Occipital lobe (tissue), 2 donors: ENCODE measurements around the gene LY6G5C. TPM values are rescaled to one million over a fixed set of nuclear protein-coding genes. Genes with fewer than 3 reads are reported as not detected.
A peak's percentile ranks its signal among the peaks of the same experiment; 100 is the strongest.

ENCODE experiments used
- DNase-seq: peaks from one replicate; lab custom pipeline; 2025; lab: John Stamatoyannopoulos, UW
- total RNA-seq: library from RNA; depleted of rRNA; stranded (reverse); fragments of >200 nt; gene quantifications from one replicate; pipeline ENCODE4 v1.2.3, GENCODE V29; 2014

Gene LY6G5C
- total RNA-seq, 1 donor from 2014 or later, result 3.1 TPM

GRCh38 chr6:31691564-31692108 lies 10.8 kb upstream of the LY6G5C start:
- DNase-seq, result no peak

DNA sequence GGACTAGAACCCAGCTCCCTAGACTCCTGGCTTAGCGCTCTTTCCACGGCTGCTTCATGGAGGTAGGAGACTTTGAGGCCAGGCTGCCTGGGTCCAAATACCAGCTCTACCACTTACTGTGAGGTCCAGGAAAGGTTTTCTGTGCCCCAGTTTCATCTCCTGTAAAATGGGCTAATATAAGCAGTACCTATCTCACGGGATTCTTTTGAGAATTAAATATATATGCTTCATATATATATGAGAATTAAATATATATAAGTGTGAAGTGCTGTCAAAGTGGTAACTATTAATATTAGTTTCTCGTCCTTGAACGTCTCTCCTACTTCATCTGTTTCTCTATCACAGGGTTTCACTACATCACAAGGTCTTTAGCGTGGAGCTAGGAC lies 10.2 kb upstream of the LY6G5C start:
- no peak for DNase-seq

GRCh38 chr6:31690231-31691077 lies 9.6 kb upstream of the LY6G5C start:
- DNase-seq, result no peak

- DNase-seq, result no peak
Measured at GRCh38 chr6:31689249-31690110, 8.6 kb upstream of the LY6G5C start.

GRCh38 chr6:31687860-31688693 lies 7.2 kb upstream of the LY6G5C start:
- no peak for DNase-seq

- no peak for DNase-seq
Measured at GRCh38 chr6:31687321-31687720, 6.5 kb upstream of the LY6G5C start.

- DNase-seq, result no peak
Measured at GRCh38 chr6:31686483-31686882, 5.6 kb upstream of the LY6G5C start.

GRCh38 chr6:31683591-31683990 lies 2.7 kb upstream of the LY6G5C start:
- DNase-seq, result no peak

- no peak for DNase-seq
Measured at GRCh38 chr6:31681135-31681671, 336 bp upstream of the LY6G5C start.

DNA sequence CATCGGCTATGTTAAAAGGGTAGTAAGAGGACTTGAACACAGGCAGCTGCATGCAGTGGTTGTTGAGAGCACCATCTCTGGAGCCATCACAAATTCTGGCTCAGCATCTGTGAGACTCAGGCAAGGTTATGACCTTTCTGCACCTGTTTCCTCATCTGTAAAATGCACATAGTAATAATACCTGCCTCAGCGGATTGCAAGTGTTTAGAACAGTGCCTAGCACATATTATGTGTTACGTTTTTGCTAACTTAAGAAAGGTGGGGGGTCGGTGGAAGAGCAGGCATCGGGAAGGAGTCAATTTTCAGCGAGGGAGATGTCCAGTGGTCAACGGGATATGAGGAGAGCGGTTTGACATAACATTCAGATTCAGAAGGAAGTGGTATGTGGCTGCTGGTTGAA lies 2.9 kb downstream of the LY6G5C start:
- no peak for DNase-seq

DNA sequence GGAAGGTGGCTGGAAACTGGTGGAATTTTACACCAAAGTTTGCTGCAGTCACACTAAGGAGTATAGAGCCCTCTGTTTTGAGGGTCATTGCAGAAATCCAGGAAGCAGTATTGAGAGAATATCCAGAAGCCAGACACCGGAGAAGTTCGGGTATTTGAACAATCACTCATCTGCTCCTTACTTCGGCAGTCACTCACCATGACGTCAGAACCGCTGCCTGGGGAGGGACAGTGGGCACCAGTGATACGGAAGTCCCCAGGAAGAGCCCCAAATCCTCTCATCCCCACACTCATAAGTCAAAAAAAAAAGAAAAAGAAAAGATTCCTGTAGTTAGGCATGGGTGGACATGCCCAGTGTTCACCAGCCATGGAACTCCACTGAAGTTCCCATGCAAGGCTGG lies 4.0 kb downstream of the LY6G5C start:
- DNase-seq, result no peak

DNA sequence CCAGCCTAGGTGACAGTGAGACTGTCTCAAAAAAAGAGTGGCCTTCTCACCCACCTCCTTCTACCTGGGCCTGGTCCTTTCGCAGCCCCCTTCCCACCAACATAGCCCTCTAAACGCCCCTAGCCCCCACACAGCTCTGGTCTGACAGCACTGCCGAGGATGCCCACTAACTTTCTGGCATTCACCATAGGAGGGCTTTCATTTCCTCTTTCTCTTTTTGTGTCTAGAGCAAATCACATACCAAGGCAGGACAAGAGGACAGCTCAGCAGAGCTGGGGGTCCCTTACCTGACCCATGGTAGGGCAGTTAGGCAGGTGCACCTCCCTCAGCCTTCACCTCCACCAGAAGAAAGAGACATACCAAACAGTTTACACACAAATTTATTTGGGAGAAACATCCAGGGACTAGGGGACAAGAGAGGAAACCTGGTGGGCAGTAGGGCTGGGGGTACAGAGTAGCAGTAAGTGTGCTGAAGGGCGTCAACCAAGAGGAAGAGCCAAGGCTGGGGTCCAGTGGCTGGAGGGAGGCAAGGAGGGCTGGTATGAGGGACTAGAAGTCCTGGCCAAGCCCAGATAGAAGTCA lies 4.5 kb downstream of the LY6G5C start:
- DNase-seq, result no peak

DNA sequence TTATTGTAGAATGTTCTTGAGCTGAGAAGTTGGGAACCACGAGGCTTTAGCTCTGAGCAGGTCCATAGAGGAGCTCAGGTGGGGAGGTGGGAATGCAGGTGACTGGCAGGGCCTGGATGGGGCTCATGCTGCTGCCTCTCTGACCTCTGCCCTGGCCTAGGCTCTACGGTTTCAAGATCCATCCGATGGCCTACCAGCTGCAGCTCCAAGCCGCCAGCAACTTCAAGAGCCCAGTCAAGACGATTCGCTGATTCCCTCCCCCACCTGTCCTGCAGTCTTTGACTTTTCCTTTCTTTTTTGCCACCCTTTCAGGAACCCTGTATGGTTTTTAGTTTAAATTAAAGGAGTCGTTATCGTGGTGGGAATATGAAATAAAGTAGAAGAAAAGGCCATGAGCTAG lies 11.2 kb downstream of the LY6G5C start, which contains the start of gene LY6G5B:
Gene LY6G5B (plus strand): TSS at position 301 of the 400 bp plus-strand sequence. CDS start 975 bp downstream, outside the sequence.
- no peak for DNase-seq

- DNase-seq, result no peak
Measured at GRCh38 chr6:31666337-31666965, 14.4 kb downstream of the LY6G5C start.

GRCh38 chr6:31665501-31666336 lies 15.1 kb downstream of the LY6G5C start, which contains the start of gene CSNK2B:
Gene CSNK2B, plus strand, starts transcription at chr6:31666080. Its CDS starts 752 bp downstream, at chr6:31666832.
- DNase-seq, result peak; percentile 97

DNA sequence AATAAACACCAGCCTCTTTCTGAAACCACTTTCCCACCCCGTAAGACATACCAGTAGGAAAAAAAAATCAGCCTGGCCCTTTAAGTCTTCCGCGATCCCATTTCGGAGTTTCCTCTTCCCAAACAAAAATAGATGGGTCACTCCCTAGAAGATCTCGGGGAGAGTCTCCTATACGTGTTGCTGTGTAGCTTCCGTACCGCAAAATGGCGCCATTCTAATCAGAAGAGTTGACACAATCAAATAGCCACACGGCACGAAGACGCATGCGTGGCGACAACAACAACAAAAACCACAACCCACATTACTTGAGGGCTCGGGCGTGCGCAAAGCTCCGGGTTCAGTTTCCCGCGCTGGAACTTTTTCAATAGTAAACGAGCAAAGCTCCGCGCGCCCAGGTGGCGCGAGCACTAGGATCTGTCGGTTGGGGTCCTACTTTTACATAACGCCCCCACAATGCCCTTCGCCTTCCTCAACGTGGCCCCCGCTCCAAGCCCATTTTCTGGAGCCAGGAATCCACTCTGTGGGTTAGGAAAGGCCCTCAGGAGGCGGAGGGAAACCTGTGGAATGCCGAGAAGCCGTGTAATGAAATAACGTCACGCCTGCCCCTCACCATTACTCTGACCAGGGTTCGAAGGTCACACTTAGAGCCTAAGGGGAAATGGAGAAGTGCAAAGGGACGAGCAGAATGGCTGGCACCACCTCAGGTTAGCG lies 15.9 kb downstream of the LY6G5C start, which contains the start of gene GPANK1:
Gene GPANK1 (minus strand): TSS at position 208 of the 711 bp plus-strand sequence. CDS start 519 bp downstream, outside the sequence.
- DNase-seq, result peak; percentile 80

DNA sequence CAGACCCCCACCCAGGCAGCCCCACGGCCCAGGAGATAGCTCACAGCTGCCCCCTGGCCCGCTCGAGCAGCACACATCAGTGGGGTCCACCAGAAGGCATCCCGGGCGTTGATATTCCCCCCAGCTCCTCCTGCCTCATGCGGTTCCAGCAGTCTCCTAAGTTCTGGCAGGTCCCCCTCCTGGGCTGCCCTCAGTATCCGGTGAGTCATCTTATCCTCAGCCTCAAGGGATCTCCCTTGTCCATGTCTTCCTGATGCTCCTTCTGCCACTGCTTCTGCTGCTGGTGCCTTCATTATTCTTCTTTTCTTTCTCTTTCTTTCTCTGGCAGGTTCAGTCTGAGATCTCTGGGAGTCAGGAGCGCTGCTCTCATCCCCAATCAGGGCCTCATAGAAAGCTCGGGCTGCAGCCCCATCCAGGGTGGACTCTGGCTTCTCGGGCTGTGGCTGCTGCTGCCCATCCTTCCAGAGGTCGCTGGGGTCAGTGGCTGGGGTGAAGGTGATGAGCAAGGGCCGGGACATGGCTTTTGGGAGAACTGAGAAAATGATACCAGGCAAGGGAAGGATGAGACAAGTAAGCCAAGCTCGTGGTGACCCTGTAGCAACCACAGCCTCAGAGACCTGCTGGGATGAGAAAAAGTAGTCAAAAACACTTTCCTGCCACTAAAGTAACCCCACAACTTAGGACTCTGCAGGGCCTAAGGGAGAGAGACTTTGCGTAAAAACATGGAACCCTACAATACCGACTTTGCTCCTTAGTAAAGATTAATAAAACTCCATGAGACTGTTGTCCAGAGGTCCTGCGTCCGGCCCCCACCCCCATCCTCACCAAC lies 16.7 kb downstream of the LY6G5C start:
- DNase-seq, result no peak
